ENCODE results near the gene UNC119.
"Not testable (repeated sequence)": the region's sequence is repeated elsewhere in the genome, so short reads cannot be mapped to it uniquely, and the experiment has no call there.

Gene UNC119

GRCh38 chr17:28540231-28540630 lies 12.2 kb downstream of the UNC119 start:
- no peak for DNase-seq

GRCh38 chr17:28538296-28538895 lies 14.0 kb downstream of the UNC119 start:
- no peak for DNase-seq

GRCh38 chr17:28537219-28537610 lies 15.2 kb downstream of the UNC119 start:
- DNase-seq, result no peak

GRCh38 chr17:28536532-28537218 lies 15.7 kb downstream of the UNC119 start:
- no peak for DNase-seq

- DNase-seq, result no peak
Observed at GRCh38 chr17:28534740-28535375, 17.6 kb downstream of the UNC119 start.

- no peak for DNase-seq
Observed at GRCh38 chr17:28533091-28533807, 19.2 kb downstream of the UNC119 start.

GRCh38 chr17:28532050-28532960 lies 20.1 kb downstream of the UNC119 start:
- no peak for DNase-seq

GRCh38 chr17:28530926-28531325 lies 21.5 kb downstream of the UNC119 start:
- no peak for DNase-seq

GRCh38 chr17:28530250-28530649 lies 22.2 kb downstream of the UNC119 start:
- no peak for DNase-seq

GRCh38 chr17:28529013-28529400 lies 23.4 kb downstream of the UNC119 start:
- no peak for DNase-seq

GRCh38 chr17:28528327-28529012 lies 24.0 kb downstream of the UNC119 start:
- no peak for DNase-seq

GRCh38 chr17:28527859-28528258 lies 24.6 kb downstream of the UNC119 start:
- no peak for DNase-seq

- DNase-seq, result no peak
Observed at GRCh38 chr17:28527181-28527681, 25.2 kb downstream of the UNC119 start.

GRCh38 chr17:28526381-28526780 lies 26.0 kb downstream of the UNC119 start:
- no peak for DNase-seq

GRCh38 chr17:28524476-28525424 lies 27.7 kb downstream of the UNC119 start:
- DNase-seq, result no peak

- DNase-seq, result no peak
Observed at GRCh38 chr17:28523876-28524275, 28.5 kb downstream of the UNC119 start.

GRCh38 chr17:28523186-28523585 lies 29.2 kb downstream of the UNC119 start:
- DNase-seq, result no peak

GRCh38 chr17:28522281-28522680 lies 30.1 kb downstream of the UNC119 start:
- DNase-seq, result not testable (repeated sequence)

- no peak for DNase-seq
Observed at GRCh38 chr17:28521311-28522085, 30.9 kb downstream of the UNC119 start.

- no peak for DNase-seq
Observed at GRCh38 chr17:28520687-28521086, 31.7 kb downstream of the UNC119 start.

Data from NCI-H146 (cell line).